Memory B cell (primary cell): ENCODE data around the gene PPFIA3.
"Not testable (repeated sequence)": the region's sequence is repeated elsewhere in the genome, so short reads cannot be mapped to it uniquely, and the experiment has no call there.

Source experiments
- ATAC-seq: fragments of 150-1000 bp; cut with Tn5 transposase; 2 replicates; pipeline ENCODE4 v1.10.0; 2021; ENCODE audit warnings: low read depth, mild to moderate bottlenecking, moderate library complexity
- DNase-seq, 2 donors: peaks; one replicate each; pipeline ENCODE4 v3.0.0; 2022; ENCODE audit warnings: low spot score in 2 of 2
- H3K27ac Mint-ChIP-seq: one replicate; pipeline ENCODE4 v1.8.0; 2022; ENCODE audit warnings: mild to moderate bottlenecking, moderate library complexity, mixed read lengths
- H3K27me3 Mint-ChIP-seq: one replicate; pipeline ENCODE4 v1.8.0; 2022; ENCODE audit warnings: mixed read lengths
- H3K36me3 Mint-ChIP-seq: one replicate; pipeline ENCODE4 v1.8.0; 2022; ENCODE audit warnings: mild to moderate bottlenecking, mixed read lengths
- H3K4me1 Mint-ChIP-seq: one replicate; pipeline ENCODE4 v1.8.0; 2022; ENCODE audit warnings: mixed read lengths
- H3K4me3 Mint-ChIP-seq: one replicate; pipeline ENCODE4 v1.8.0; 2022; ENCODE audit warnings: mild to moderate bottlenecking, moderate library complexity, mixed read lengths
- H3K9me3 Mint-ChIP-seq: one replicate; pipeline ENCODE4 v1.8.0; 2022; ENCODE audit warnings: mixed read lengths

The PPFIA3 gene

GRCh38 chr19:49119411-49120324 lies at the start of gene PPFIA3:
TSS of gene PPFIA3 (plus strand) at chr19:49119544. CDS start at chr19:49127874, 8,330 bp downstream.
- Mint-ChIP-seq H3K4me1 (peaks cover 32% of the 10 kb centered on the region), H3K27me3 (peaks cover 9% of the 10 kb centered on the region), H3K9me3 (no peaks in the 10 kb centered on the region), H3K27ac (peak within 1 kb of the TSS; percentile 90), H3K4me3 (peak within 1 kb of the TSS; percentile 83), H3K36me3 (no peaks in the 10 kb centered on the region)
- peak; percentile 26 to 54 for DNase-seq
- no peak for ATAC-seq

- H3K9me3 Mint-ChIP-seq, result peaks cover 1% of the 10 kb centered on the region
- peaks cover 45% of the 10 kb centered on the region for H3K27me3 Mint-ChIP-seq
- H3K27ac Mint-ChIP-seq, result no peak overlapping the region
- ATAC-seq (no peak), DNase-seq (no peak)
- no peak overlapping the region for H3K4me3 Mint-ChIP-seq
- H3K4me1 Mint-ChIP-seq, result peaks cover 8% of the 10 kb centered on the region
- H3K36me3 Mint-ChIP-seq, result peaks cover 8% of the 10 kb centered on the region
These were observed 48.9 kb upstream of the PPFIA3 start for GRCh38 chr19:49070416-49070815.

- ATAC-seq, result no peak
- Mint-ChIP-seq H3K9me3 (peaks cover 1% of the 10 kb centered on the region), H3K27ac (no peak overlapping the region), H3K4me3 (no peak overlapping the region), H3K27me3 (peaks cover 41% of the 10 kb centered on the region), H3K4me1 (peaks cover 5% of the 10 kb centered on the region), H3K36me3 (peaks cover 8% of the 10 kb centered on the region)
- no peak for DNase-seq
These were observed 47.3 kb upstream of the PPFIA3 start for GRCh38 chr19:49071860-49072547.

- no peak for DNase-seq
- Mint-ChIP-seq H3K4me1 (peaks cover 5% of the 10 kb centered on the region), H3K9me3 (peaks cover 1% of the 10 kb centered on the region), H3K27ac (no peak overlapping the region), H3K4me3 (no peak overlapping the region), H3K27me3 (peaks cover 34% of the 10 kb centered on the region), H3K36me3 (peaks cover 8% of the 10 kb centered on the region)
- no peak for ATAC-seq
These were observed 45.6 kb upstream of the PPFIA3 start for GRCh38 chr19:49073514-49074378.

- DNase-seq, result not testable (repeated sequence)
These were observed 44.5 kb upstream of the PPFIA3 start for GRCh38 chr19:49074869-49075268.

GRCh38 chr19:49080392-49080791 lies 39.0 kb upstream of the PPFIA3 start:
- Mint-ChIP-seq H3K36me3 (no peaks in the 10 kb centered on the region), H3K4me3 (no peak overlapping the region), H3K9me3 (no peaks in the 10 kb centered on the region), H3K27ac (no peak overlapping the region), H3K4me1 (peaks cover 2% of the 10 kb centered on the region), H3K27me3 (peaks cover 12% of the 10 kb centered on the region)
- DNase-seq, result no peak
- no peak for ATAC-seq

More at GRCh38 chr19:49074869-49075268, 44.5 kb upstream of the PPFIA3 start:
- H3K36me3 Mint-ChIP-seq, H3K4me1 Mint-ChIP-seq, H3K27ac Mint-ChIP-seq, H3K9me3 Mint-ChIP-seq, H3K4me3 Mint-ChIP-seq, ATAC-seq: not testable (repeated sequence)
- H3K27me3 Mint-ChIP-seq, result peaks cover 25% of the 10 kb centered on the region

GRCh38 chr19:49081273-49081672 lies 38.1 kb upstream of the PPFIA3 start:
- ATAC-seq (no peak), DNase-seq (no peak)
- Mint-ChIP-seq H3K4me1 (peaks cover 4% of the 10 kb centered on the region), H3K4me3 (no peak overlapping the region), H3K36me3 (no peaks in the 10 kb centered on the region), H3K9me3 (no peaks in the 10 kb centered on the region), H3K27ac (no peak overlapping the region), H3K27me3 (peaks cover 8% of the 10 kb centered on the region)

GRCh38 chr19:49084206-49085019 lies 34.9 kb upstream of the PPFIA3 start:
- H3K36me3 Mint-ChIP-seq, result peaks cover 7% of the 10 kb centered on the region
- no peaks in the 10 kb centered on the region for H3K9me3 Mint-ChIP-seq
- H3K4me3 Mint-ChIP-seq, result peak overlapping the region; percentile 94
- ATAC-seq (no peak), DNase-seq (no peak)
- H3K4me1 Mint-ChIP-seq, result peaks cover 14% of the 10 kb centered on the region
- peaks cover 6% of the 10 kb centered on the region for H3K27me3 Mint-ChIP-seq
- H3K27ac Mint-ChIP-seq, result peak overlapping the region; percentile 77

- DNase-seq (peak; percentile 97 to 99), ATAC-seq (peak; percentile 87)
- Mint-ChIP-seq H3K27me3 (peaks cover 4% of the 10 kb centered on the region), H3K27ac (peak within 1 kb of the TSS; percentile 77), H3K36me3 (peaks cover 9% of the 10 kb centered on the region), H3K4me3 (peak within 1 kb of the TSS; percentile 94), H3K9me3 (no peaks in the 10 kb centered on the region), H3K4me1 (peaks cover 14% of the 10 kb centered on the region)
These were observed 34.1 kb upstream of the PPFIA3 start, which contains the start of gene SNRNP70 for GRCh38 chr19:49085020-49085867. TSS of gene SNRNP70 (plus strand) at chr19:49085451. CDS start at chr19:49086415, 964 bp downstream.

- ATAC-seq, result no peak
- Mint-ChIP-seq H3K4me3 (peak overlapping the region; percentile 94), H3K36me3 (peaks cover 12% of the 10 kb centered on the region), H3K27ac (peak overlapping the region; percentile 77), H3K9me3 (no peaks in the 10 kb centered on the region), H3K4me1 (peaks cover 14% of the 10 kb centered on the region), H3K27me3 (peaks cover 2% of the 10 kb centered on the region)
- no peak for DNase-seq
These were observed 33.5 kb upstream of the PPFIA3 start for GRCh38 chr19:49085868-49086232.

GRCh38 chr19:49086296-49086695 lies 33.0 kb upstream of the PPFIA3 start:
- DNase-seq (no peak), ATAC-seq (no peak)
- peaks cover 15% of the 10 kb centered on the region for H3K36me3 Mint-ChIP-seq
- peaks cover 14% of the 10 kb centered on the region for H3K4me1 Mint-ChIP-seq
- peak overlapping the region; percentile 94 for H3K4me3 Mint-ChIP-seq
- peak overlapping the region; percentile 77 for H3K27ac Mint-ChIP-seq
- peaks cover 2% of the 10 kb centered on the region for H3K27me3 Mint-ChIP-seq
- H3K9me3 Mint-ChIP-seq, result no peaks in the 10 kb centered on the region

- peaks cover 31% of the 10 kb centered on the region for H3K36me3 Mint-ChIP-seq
- no peak for ATAC-seq
These were observed 27.8 kb upstream of the PPFIA3 start for GRCh38 chr19:49091391-49092038.

More at GRCh38 chr19:49091391-49092038, 27.8 kb upstream of the PPFIA3 start:
- Mint-ChIP-seq H3K27me3 (no peaks in the 10 kb centered on the region), H3K4me1 (peaks cover 8% of the 10 kb centered on the region), H3K27ac (no peak overlapping the region), H3K4me3 (no peak overlapping the region), H3K9me3 (no peaks in the 10 kb centered on the region)
- no peak for DNase-seq
